ENCODE data around the gene TEX54. TPM values are rescaled to one million over a fixed set of nuclear protein-coding genes. Genes with fewer than 3 reads are reported as not detected.
"Not testable (repeated sequence)": the region's sequence is repeated elsewhere in the genome, so short reads cannot be mapped to it uniquely, and the experiment has no call there.

Gene TEX54
- total RNA-seq, 4 donors from 2014 or later = not detected

DNA sequence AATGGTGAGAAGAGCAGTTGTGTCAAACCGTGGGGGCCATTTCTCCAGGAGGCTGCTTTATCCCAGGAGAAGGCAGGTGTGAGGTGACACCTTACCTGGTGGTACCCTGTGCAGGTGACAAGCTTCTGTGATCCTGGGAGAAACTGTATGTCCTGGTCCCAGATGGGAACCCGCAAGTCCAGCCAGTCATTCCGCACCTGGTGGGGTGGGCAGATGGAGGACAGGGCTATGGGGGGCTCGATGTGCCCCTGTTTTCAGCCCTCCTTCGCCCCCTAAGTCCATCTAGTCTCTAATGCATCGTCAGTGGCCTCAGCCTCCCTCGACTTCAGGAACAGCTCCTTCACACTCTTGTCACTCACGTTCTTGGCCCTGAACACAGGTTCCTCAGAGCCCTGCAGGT, 2.7 kb upstream of the TEX54 start:
- no peak for ATAC-seq (ENCODE audit: low FRiP score)
- DNase-seq (ENCODE audit: low spot score) = no peak
- TF ChIP-seq, protein P1, sequence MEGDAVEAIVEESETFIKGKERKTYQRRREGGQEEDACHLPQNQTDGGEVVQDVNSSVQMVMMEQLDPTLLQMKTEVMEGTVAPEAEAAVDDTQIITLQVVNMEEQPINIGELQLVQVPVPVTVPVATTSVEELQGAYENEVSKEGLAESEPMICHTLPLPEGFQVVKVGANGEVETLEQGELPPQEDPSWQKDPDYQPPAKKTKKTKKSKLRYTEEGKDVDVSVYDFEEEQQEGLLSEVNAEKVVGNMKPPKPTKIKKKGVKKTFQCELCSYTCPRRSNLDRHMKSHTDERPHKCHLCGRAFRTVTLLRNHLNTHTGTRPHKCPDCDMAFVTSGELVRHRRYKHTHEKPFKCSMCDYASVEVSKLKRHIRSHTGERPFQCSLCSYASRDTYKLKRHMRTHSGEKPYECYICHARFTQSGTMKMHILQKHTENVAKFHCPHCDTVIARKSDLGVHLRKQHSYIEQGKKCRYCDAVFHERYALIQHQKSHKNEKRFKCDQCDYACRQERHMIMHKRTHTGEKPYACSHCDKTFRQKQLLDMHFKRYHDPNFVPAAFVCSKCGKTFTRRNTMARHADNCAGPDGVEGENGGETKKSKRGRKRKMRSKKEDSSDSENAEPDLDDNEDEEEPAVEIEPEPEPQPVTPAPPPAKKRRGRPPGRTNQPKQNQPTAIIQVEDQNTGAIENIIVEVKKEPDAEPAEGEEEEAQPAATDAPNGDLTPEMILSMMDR (IDR thresholded peaks at IDR 0.05) = no peak

DNA sequence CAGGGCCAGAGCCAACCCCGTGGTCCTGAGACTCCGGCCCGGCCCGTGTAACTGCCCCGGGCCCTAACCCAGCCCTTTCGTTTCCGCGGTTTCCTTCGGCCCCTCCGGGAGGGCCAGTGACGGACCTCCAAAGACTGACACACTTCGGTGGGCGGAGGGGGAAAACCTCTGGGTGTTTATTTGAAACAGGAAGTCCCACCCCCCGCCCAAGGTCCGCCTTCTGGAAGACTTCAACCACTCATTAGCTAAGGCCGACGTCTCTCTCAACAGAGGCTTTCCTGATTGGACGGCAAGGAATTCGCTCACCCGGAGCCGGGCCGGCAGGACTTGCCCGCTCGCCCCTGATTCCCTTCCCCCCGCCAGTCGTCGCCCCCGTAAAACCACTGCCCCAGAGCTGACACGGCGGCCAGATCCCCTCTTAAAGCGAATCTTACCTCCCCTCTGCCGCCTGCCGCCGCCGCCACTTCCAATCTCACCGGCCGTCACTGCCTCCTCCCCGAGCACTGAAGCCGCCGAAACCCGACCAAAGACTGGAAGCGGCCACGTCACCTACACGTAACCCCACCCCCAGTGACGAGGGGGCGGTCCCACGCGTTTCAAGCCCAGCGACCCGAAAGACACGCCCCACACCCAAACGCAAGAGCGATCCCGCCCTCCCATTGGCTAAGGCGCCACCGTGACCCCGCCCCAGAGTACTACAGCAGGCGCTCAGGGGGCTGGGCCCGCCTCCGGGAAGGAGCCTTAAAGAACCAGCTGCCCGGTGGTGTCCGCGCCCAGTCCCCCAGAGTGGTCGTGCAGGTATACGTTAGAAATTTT, 913 bp downstream of the TEX54 start, which contains the start of gene STX5:
STX5 (minus strand) TSS at position 532 of the 816 bp plus-strand sequence. CDS start 808 bp downstream, outside the sequence.
- TF ChIP-seq, protein P1 (IDR thresholded peaks at IDR 0.05) = no peak
- DNase-seq (ENCODE audit: low spot score) (peak; percentile 98), ATAC-seq (ENCODE audit: low FRiP score) (peak; percentile 96)

DNA sequence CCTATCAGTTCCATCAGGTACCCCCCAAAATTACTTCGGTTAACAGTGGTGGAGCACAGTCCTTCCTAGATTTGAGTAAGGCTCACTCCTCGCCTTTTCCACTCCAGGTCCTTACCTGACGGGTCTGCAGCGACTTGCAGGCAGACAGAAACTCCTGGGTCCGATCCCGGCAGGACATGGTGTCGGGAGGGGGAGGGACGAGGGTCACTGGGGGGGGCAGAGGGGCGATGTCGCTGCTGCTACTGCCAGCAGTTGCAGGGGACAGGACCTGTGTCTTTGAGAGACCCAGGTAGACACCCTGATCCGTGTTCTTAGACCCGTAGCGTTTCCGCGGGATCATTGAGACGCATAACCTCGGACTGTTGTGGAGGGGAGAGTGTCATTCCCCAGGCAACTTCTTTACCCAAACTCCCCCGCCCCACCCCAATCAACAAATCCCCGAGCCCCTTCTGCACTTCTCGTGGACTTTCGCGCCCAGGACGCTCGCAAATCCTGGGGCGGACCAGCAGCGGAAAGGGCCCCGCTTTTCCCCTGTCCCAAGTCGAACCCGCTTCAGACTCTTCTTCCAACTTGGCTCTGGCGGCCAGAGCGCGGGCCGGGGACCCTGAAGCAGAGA, 1.6 kb downstream of the TEX54 start:
- TF ChIP-seq, protein P1 (IDR thresholded peaks at IDR 0.05) = no peak
- ATAC-seq (ENCODE audit: low FRiP score) (peak; percentile 10), DNase-seq (ENCODE audit: low spot score) (no peak)

DNA sequence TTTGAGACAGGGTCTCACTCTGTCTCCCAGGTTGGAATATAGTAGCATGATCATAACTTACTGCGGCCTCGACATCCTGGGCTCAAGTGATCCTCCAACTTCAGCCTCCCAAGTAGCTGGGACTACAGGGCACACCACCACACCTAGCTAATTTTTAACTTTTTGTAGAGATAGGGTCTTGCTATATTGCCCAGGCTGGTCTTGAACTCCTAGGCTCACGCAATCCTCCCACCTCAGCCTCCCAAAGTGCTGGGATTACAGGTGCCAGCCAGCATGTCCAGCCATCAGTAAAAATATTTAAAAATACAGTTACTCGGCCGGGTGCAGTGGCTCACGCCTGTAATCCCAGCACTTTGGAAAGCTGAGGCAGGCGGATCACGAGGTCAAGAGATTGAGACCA, 4.5 kb downstream of the TEX54 start:
- DNase-seq (ENCODE audit: low spot score); ATAC-seq (ENCODE audit: low FRiP score): not testable (repeated sequence)

DNA sequence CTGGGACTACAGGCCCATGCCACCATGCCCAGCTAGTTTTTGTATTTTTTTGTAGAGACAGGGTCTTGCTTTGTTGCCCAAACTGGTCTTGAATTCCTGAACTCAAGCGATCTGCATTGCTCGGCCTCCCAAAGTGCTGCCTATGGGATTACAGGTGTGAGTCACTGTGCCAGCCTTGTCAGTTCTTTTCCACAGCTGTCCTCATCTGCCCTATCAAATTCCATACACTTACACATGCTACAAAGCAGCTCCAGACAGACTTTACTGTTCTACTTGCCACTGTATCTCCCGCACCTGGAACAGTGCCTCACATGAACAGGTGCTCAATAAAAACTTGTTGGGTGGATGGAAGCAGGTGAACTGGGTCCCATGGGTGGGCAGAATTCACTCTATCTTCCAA, 9.0 kb downstream of the TEX54 start:
- ATAC-seq (ENCODE audit: low FRiP score) = no peak
- DNase-seq (ENCODE audit: low spot score) = no peak
- TF ChIP-seq, protein P1 (IDR thresholded peaks at IDR 0.05) = no peak

DNA sequence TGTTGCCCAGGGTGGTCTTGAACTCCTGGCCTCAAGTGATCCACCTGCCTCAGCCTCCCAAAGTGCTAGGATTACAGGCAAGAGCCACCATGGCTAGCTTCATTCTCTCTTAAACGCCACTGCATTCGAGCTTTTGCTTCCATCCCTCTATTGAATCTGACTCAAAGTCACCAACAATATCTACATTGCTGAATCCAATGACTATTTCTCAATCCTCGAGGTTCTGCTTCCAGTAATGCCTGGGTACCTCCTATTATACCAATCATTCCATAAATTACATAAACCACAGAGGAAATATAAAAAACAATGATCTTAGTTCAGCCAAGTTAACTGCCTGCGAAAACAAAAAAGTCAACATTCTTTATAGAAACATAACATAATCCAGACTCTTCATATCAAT, 15.5 kb downstream of the TEX54 start:
- ATAC-seq (ENCODE audit: low FRiP score) (no peak), DNase-seq (ENCODE audit: low spot score) (no peak)

DNA sequence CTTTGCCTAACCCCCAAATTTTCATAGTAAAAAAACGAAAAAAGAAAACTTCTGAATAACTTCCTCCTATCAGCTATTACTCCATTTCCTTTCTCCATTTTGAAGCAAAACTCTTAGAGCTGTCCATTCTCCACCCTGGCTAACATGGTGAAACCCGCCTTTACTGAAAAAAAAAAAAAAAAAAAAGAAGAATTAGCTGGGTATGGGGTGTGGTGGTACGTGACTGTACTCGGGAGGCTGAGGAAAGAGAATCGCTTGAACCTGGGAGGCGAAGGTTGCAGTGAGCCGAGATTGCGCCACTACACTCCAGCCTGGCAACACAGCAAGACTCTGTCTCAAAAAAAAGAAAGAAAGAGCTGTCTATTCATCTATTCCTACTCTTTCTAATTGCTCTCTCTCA, 16.1 kb downstream of the TEX54 start:
- DNase-seq (ENCODE audit: low spot score) (no peak), ATAC-seq (ENCODE audit: low FRiP score) (no peak)
- TF ChIP-seq, protein P1 (IDR thresholded peaks at IDR 0.05) = no peak

More for the DNA sequence above, 15.5 kb downstream of the TEX54 start:
- TF ChIP-seq, protein P1 (IDR thresholded peaks at IDR 0.05) = no peak

All from omental fat pad (tissue), 4 donors.